Gastrocnemius medialis (tissue), 4 donors: ENCODE data around the gene PBRM1.

Experiments used
- POLR2A ChIP-seq, 2 donors: fragments of 450-650 bp; IDR thresholded peaks; one replicate each; pipeline ENCODE4 v1.6.1; 2017; ENCODE audit warnings: antibody characterized with exemption in 2 of 2, mild to moderate bottlenecking in 2 of 2, moderate library complexity in 2 of 2
- TF ChIP-seq, protein P1 (sequence below), 5 experiments: fragments of 450-650 bp in 3 of 5; fragments of 200-600 bp in 2 of 5; sonication (generic) in 2 of 5; IDR thresholded peaks in 4 of 5; conservative IDR thresholded peaks in 1 of 5; 1 replicate in 4 of 5; 2 replicates in 1 of 5; pipeline ENCODE4 v1.5.1; 2016 to 2019; ENCODE audit warnings: antibody characterized with exemption in 5 of 5, mild to moderate bottlenecking in 3 of 5, moderate library complexity in 3 of 5

DNA sequence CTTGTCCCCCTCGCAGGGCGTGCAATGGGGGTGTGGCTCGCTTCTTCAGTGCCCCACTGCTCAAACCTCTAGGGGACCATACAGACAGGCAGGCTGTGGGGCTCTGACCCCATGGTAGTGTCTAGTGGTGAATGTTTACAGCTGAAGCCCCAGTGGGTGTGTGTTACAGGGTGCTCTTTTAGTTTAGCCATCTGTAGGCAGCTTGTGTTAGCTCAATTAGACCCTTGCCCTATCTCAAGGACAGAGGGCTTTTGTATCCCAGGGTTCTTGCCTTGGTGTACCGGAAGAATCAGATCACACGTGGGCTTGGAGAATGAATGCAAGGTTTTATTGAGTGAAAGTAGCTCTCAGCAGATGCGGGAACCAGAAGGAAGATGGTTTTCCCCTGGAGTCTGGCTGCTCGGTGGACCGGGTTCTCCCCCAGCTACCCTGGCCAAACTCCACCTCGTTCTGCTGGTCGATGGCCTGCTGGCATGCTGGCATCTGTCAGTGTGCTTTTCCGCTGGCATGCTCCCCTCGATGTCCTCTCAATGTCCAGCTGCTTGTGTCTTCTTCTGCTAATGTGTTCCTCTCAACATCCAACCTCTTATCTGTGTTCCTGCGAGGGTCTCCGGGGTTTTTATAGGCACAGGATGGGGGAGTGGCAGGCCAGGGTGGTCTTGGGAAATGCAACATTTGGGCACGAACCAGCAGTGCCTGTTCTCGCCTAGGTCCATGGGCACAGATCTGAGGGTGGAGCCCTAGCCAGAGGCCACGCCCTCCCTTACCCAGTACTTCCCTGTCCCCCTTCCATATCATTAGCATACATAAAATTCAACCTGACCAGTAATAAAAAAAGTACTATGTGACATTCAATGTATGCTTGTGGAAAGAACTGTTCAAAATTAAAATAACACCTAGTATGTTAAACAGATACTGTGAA lies 26.8 kb upstream of the PBRM1 start:
- TF ChIP-seq, protein P1, sequence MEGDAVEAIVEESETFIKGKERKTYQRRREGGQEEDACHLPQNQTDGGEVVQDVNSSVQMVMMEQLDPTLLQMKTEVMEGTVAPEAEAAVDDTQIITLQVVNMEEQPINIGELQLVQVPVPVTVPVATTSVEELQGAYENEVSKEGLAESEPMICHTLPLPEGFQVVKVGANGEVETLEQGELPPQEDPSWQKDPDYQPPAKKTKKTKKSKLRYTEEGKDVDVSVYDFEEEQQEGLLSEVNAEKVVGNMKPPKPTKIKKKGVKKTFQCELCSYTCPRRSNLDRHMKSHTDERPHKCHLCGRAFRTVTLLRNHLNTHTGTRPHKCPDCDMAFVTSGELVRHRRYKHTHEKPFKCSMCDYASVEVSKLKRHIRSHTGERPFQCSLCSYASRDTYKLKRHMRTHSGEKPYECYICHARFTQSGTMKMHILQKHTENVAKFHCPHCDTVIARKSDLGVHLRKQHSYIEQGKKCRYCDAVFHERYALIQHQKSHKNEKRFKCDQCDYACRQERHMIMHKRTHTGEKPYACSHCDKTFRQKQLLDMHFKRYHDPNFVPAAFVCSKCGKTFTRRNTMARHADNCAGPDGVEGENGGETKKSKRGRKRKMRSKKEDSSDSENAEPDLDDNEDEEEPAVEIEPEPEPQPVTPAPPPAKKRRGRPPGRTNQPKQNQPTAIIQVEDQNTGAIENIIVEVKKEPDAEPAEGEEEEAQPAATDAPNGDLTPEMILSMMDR (IDR thresholded peaks at IDR 0.05 in 4 of 5, conservative IDR thresholded peaks at IDR 0.05 in 1 of 5): no peak
- no peak for TF ChIP-seq POLR2A (IDR thresholded peaks at IDR 0.05)
